Activated naive CD4-positive, alpha-beta T cell treated with anti-CD3 and anti-CD28 coated beads, Interleukin-2, amount 50 U/mL, for 24 hours (primary cell): ENCODE measurements around the gene ATXN10.
A peak's percentile ranks its signal among the peaks of the same experiment; 100 is the strongest.
"Not testable (repeated sequence)": the region's sequence is repeated elsewhere in the genome, so short reads cannot be mapped to it uniquely, and the experiment has no call there.

Experiments used
- H3K27ac Mint-ChIP-seq: one replicate; pipeline ENCODE4 v1.8.0; 2021; ENCODE audit warnings: mild to moderate bottlenecking, mixed read lengths
- H3K27me3 Mint-ChIP-seq: one replicate; pipeline ENCODE4 v1.8.0; 2021; ENCODE audit warnings: mixed read lengths
- H3K36me3 Mint-ChIP-seq: one replicate; pipeline ENCODE4 v1.8.0; 2021; ENCODE audit warnings: mixed read lengths
- H3K4me1 Mint-ChIP-seq: one replicate; pipeline ENCODE4 v1.8.0; 2021; ENCODE audit warnings: mixed read lengths
- H3K4me3 Mint-ChIP-seq: one replicate; pipeline ENCODE4 v1.8.0; 2021; ENCODE audit warnings: mild to moderate bottlenecking, mixed read lengths
- H3K9me3 Mint-ChIP-seq: one replicate; pipeline ENCODE4 v1.8.0; 2021; ENCODE audit warnings: mixed read lengths

Gene ATXN10

GRCh38 chr22:45657701-45658100, 13.9 kb upstream of the ATXN10 start:
- Mint-ChIP-seq H3K27ac (no peak overlapping the region), H3K4me1 (no peaks in the 10 kb centered on the region), H3K4me3 (no peak overlapping the region), H3K9me3 (no peaks in the 10 kb centered on the region), H3K36me3 (no peaks in the 10 kb centered on the region), H3K27me3 (peaks cover 2% of the 10 kb centered on the region)

GRCh38 chr22:45664136-45664646, 7.4 kb upstream of the ATXN10 start:
- no peak overlapping the region for H3K4me3 Mint-ChIP-seq
- peaks cover 7% of the 10 kb centered on the region for H3K27me3 Mint-ChIP-seq
- H3K27ac Mint-ChIP-seq, result no peak overlapping the region
- peaks cover 4% of the 10 kb centered on the region for H3K9me3 Mint-ChIP-seq
- H3K4me1 Mint-ChIP-seq, result no peaks in the 10 kb centered on the region
- H3K36me3 Mint-ChIP-seq, result peaks cover 5% of the 10 kb centered on the region

GRCh38 chr22:45667486-45667885, 4.1 kb upstream of the ATXN10 start:
- no peak overlapping the region for H3K4me3 Mint-ChIP-seq
- H3K4me1 Mint-ChIP-seq, result peaks cover 1% of the 10 kb centered on the region
- H3K9me3 Mint-ChIP-seq, result peaks cover 4% of the 10 kb centered on the region
- H3K27ac Mint-ChIP-seq, result peak overlapping the region; percentile 42
- peaks cover 5% of the 10 kb centered on the region for H3K36me3 Mint-ChIP-seq
- H3K27me3 Mint-ChIP-seq, result peaks cover 5% of the 10 kb centered on the region

- not testable (repeated sequence) for H3K27me3 Mint-ChIP-seq
Measured at GRCh38 chr22:45670363-45670762, 1.3 kb upstream of the ATXN10 start.

GRCh38 chr22:45670981-45671782, 452 bp upstream of the ATXN10 start:
- Mint-ChIP-seq H3K9me3 (peaks cover 4% of the 10 kb centered on the region), H3K27me3 (peaks cover 2% of the 10 kb centered on the region), H3K36me3 (peaks cover 11% of the 10 kb centered on the region), H3K27ac (peak overlapping the region; percentile 95), H3K4me3 (peak overlapping the region; percentile 90), H3K4me1 (peaks cover 37% of the 10 kb centered on the region)

More at GRCh38 chr22:45670363-45670762, 1.3 kb upstream of the ATXN10 start:
- not testable (repeated sequence) for H3K9me3 Mint-ChIP-seq, H3K4me3 Mint-ChIP-seq, H3K27ac Mint-ChIP-seq, H3K36me3 Mint-ChIP-seq
- H3K4me1 Mint-ChIP-seq, result peaks cover 30% of the 10 kb centered on the region

GRCh38 chr22:45672564-45673481, 1.2 kb downstream of the ATXN10 start:
- peak overlapping the region; percentile 91 for H3K27ac Mint-ChIP-seq
- H3K4me3 Mint-ChIP-seq, result peak overlapping the region; percentile 96
- peaks cover 50% of the 10 kb centered on the region for H3K4me1 Mint-ChIP-seq
- peaks cover 9% of the 10 kb centered on the region for H3K36me3 Mint-ChIP-seq
- no peaks in the 10 kb centered on the region for H3K9me3 Mint-ChIP-seq
- no peaks in the 10 kb centered on the region for H3K27me3 Mint-ChIP-seq

- Mint-ChIP-seq H3K27me3 (no peaks in the 10 kb centered on the region), H3K9me3 (no peaks in the 10 kb centered on the region), H3K4me1 (peaks cover 52% of the 10 kb centered on the region), H3K36me3 (peaks cover 9% of the 10 kb centered on the region), H3K27ac (peak overlapping the region; percentile 91), H3K4me3 (peak overlapping the region; percentile 96)
Measured at GRCh38 chr22:45673482-45674175, 2.0 kb downstream of the ATXN10 start.

GRCh38 chr22:45676024-45676423, 4.4 kb downstream of the ATXN10 start:
- no peak overlapping the region for H3K4me3 Mint-ChIP-seq
- H3K27me3 Mint-ChIP-seq, result no peaks in the 10 kb centered on the region
- no peaks in the 10 kb centered on the region for H3K9me3 Mint-ChIP-seq
- peaks cover 67% of the 10 kb centered on the region for H3K4me1 Mint-ChIP-seq
- peaks cover 12% of the 10 kb centered on the region for H3K36me3 Mint-ChIP-seq
- H3K27ac Mint-ChIP-seq, result no peak overlapping the region

- Mint-ChIP-seq H3K27me3 (no peaks in the 10 kb centered on the region), H3K9me3 (no peaks in the 10 kb centered on the region), H3K27ac (no peak overlapping the region), H3K36me3 (peaks cover 12% of the 10 kb centered on the region), H3K4me3 (no peak overlapping the region), H3K4me1 (peaks cover 67% of the 10 kb centered on the region)
Measured at GRCh38 chr22:45677063-45677462, 5.4 kb downstream of the ATXN10 start.

GRCh38 chr22:45678961-45679912, 7.6 kb downstream of the ATXN10 start:
- Mint-ChIP-seq H3K9me3 (no peaks in the 10 kb centered on the region), H3K4me1 (peaks cover 48% of the 10 kb centered on the region), H3K4me3 (no peak overlapping the region), H3K27me3 (no peaks in the 10 kb centered on the region), H3K27ac (no peak overlapping the region), H3K36me3 (peaks cover 5% of the 10 kb centered on the region)

GRCh38 chr22:45680932-45681700, 9.5 kb downstream of the ATXN10 start:
- no peak overlapping the region for H3K4me3 Mint-ChIP-seq
- no peaks in the 10 kb centered on the region for H3K27me3 Mint-ChIP-seq
- H3K36me3 Mint-ChIP-seq, result peaks cover 3% of the 10 kb centered on the region
- no peaks in the 10 kb centered on the region for H3K9me3 Mint-ChIP-seq
- no peak overlapping the region for H3K27ac Mint-ChIP-seq
- H3K4me1 Mint-ChIP-seq, result peaks cover 36% of the 10 kb centered on the region

- Mint-ChIP-seq H3K27ac (no peak overlapping the region), H3K36me3 (peaks cover 3% of the 10 kb centered on the region), H3K4me1 (peaks cover 40% of the 10 kb centered on the region), H3K27me3 (no peaks in the 10 kb centered on the region), H3K4me3 (no peak overlapping the region), H3K9me3 (no peaks in the 10 kb centered on the region)
Measured at GRCh38 chr22:45682064-45682463, 10.4 kb downstream of the ATXN10 start.

GRCh38 chr22:45682773-45683172, 11.1 kb downstream of the ATXN10 start:
- H3K4me3 Mint-ChIP-seq, H3K27ac Mint-ChIP-seq, H3K9me3 Mint-ChIP-seq, H3K27me3 Mint-ChIP-seq, H3K36me3 Mint-ChIP-seq: not testable (repeated sequence)
- H3K4me1 Mint-ChIP-seq, result peaks cover 36% of the 10 kb centered on the region

- Mint-ChIP-seq H3K4me3 (no peak overlapping the region), H3K27me3 (no peaks in the 10 kb centered on the region), H3K27ac (no peak overlapping the region), H3K36me3 (peaks cover 3% of the 10 kb centered on the region), H3K9me3 (no peaks in the 10 kb centered on the region), H3K4me1 (peaks cover 38% of the 10 kb centered on the region)
Measured at GRCh38 chr22:45683248-45683647, 11.6 kb downstream of the ATXN10 start.
